ENCODE data around the gene KRTAP9-2.
"Not testable (repeated sequence)": the region's sequence is repeated elsewhere in the genome, so short reads cannot be mapped to it uniquely, and the experiment has no call there.

KRTAP9-2 gene, protein sequence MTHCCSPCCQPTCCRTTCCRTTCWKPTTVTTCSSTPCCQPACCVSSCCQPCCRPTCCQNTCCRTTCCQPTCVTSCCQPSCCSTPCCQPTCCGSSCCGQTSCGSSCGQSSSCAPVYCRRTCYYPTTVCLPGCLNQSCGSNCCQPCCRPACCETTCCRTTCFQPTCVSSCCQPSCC

DNA sequence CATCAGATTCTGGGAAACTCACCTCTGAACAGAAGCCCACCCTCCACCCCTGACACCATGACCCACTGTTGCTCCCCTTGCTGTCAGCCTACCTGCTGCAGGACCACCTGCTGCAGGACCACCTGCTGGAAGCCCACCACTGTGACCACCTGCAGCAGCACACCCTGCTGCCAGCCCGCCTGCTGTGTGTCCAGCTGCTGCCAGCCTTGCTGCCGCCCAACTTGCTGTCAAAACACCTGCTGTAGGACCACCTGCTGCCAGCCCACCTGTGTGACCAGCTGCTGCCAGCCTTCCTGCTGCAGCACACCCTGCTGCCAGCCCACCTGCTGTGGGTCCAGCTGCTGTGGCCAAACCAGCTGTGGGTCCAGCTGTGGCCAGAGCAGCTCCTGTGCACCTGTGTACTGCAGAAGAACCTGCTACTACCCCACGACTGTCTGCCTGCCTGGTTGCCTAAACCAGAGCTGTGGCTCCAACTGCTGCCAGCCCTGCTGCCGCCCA is at the start of gene KRTAP9-2:
Gene KRTAP9-2, plus strand, starts transcription at position 51 of the 498 bp plus-strand sequence. Its CDS starts 7 bp downstream, at position 58.
- not testable (repeated sequence) for H3K9me3 ChIP-seq; H3K27ac ChIP-seq; H3K36me3 ChIP-seq; H3K4me1 ChIP-seq (ENCODE audit: control insufficient read depth in 1 of 2, insufficient read depth in 1 of 2, low read depth in 1 of 2, low read length in 1 of 2); H3K4me3 ChIP-seq (ENCODE audit: low read depth in 1 of 2, low read length in 1 of 2)
- H3K27me3 ChIP-seq: peaks cover 25% of the 10 kb centered on the region

DNA sequence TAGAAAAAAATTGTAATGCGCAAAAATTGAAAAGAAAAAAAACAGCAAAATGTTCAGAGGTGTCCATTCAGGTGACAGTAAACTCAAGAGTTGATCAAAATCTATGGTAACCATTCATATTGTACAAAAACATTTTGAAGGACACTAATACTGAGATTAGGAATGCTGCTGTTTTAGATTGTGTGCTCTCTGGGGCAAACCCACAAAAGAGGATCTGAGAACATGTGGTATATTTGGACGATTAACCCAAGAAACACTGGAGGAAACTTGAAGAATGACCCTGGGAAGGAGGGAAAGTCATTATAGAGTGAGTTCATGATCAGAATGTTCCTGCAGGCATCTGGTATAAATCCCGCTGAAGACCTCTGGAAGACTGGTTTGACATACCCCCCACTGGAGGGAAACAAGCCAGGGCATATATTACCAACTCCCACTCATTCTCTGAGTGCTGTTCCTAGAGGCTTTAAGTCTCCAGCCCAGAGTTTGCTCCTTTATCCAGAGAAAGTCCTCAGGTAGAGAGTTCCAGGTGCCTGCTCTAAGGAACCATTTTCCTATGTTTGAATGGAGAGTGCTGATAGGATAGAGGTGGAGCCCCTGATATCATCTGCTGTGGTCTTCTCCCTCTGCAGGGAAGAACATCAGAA is 49.6 kb upstream of the KRTAP9-2 start:
- Histone ChIP-seq H3K36me3 (no peaks in the 10 kb centered on the region), H3K4me3 (ENCODE audit: low read depth in 1 of 2, low read length in 1 of 2) (no peak overlapping the region), H3K27ac (no peak overlapping the region), H3K27me3 (peaks cover 5% of the 10 kb centered on the region), H3K4me1 (ENCODE audit: control insufficient read depth in 1 of 2, insufficient read depth in 1 of 2, low read depth in 1 of 2, low read length in 1 of 2) (no peaks in the 10 kb centered on the region), H3K9me3 (no peaks in the 10 kb centered on the region)
- TF ChIP-seq, protein P1, sequence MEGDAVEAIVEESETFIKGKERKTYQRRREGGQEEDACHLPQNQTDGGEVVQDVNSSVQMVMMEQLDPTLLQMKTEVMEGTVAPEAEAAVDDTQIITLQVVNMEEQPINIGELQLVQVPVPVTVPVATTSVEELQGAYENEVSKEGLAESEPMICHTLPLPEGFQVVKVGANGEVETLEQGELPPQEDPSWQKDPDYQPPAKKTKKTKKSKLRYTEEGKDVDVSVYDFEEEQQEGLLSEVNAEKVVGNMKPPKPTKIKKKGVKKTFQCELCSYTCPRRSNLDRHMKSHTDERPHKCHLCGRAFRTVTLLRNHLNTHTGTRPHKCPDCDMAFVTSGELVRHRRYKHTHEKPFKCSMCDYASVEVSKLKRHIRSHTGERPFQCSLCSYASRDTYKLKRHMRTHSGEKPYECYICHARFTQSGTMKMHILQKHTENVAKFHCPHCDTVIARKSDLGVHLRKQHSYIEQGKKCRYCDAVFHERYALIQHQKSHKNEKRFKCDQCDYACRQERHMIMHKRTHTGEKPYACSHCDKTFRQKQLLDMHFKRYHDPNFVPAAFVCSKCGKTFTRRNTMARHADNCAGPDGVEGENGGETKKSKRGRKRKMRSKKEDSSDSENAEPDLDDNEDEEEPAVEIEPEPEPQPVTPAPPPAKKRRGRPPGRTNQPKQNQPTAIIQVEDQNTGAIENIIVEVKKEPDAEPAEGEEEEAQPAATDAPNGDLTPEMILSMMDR (IDR thresholded peaks at IDR 0.05): no peak

DNA sequence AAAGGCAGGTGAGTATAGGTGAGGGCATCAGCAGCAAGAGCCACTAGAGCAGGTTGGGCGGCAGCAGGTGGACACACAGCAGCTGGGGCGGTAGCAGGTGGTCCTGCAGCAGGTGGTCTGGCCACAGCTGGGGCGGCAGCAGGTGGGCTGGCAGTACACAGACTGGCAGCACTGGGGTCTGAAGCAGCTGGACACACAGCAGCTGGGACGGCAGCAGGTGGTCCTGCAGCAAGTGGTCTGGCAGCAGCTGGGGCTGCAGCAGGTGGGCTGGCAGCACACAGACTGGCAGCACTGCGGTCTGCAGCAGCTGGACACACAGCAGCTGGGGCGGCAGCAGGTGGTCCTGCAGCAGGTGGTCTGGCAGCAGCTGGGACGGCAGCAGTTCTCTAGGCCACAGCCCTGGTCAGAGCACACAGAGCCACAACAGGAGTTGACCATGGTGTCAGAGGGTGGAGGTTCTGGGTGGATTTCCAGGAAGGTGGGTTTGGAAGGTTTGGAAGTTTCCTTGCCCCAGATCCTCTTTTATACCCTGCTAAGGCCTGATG is 48.6 kb upstream of the KRTAP9-2 start, which contains the start of gene KRTAP4-2:
Gene KRTAP4-2, minus strand, starts transcription at position 495 of the 545 bp plus-strand sequence. Its CDS starts 57 bp downstream, at position 438.
- Histone ChIP-seq H3K27me3 (peaks cover 5% of the 10 kb centered on the region), H3K9me3 (no peaks in the 10 kb centered on the region), H3K27ac (no peak within 1 kb of the TSS), H3K36me3 (no peaks in the 10 kb centered on the region), H3K4me3 (ENCODE audit: low read depth in 1 of 2, low read length in 1 of 2) (no peak within 1 kb of the TSS), H3K4me1 (ENCODE audit: control insufficient read depth in 1 of 2, insufficient read depth in 1 of 2, low read depth in 1 of 2, low read length in 1 of 2) (no peaks in the 10 kb centered on the region)
- TF ChIP-seq, protein P1 (IDR thresholded peaks at IDR 0.05): no peak

DNA sequence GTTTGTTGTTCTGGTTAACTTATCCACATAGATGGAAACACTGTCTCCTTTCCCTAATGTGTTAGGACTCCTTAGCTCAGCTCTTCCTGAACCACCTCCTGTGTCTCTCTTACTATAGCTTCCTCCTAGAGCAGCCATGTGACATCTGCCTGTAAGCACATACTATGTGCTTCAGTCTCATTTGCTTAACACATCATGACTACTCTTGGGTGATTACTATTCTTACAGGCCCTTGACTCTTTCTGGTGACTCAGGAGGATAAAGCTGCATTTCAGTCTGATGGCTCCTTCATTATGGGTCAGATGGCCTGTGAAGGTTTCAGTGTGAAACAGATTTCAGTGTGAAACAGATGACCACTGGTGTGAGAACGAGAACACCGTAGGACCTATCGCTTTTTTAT is 48.1 kb upstream of the KRTAP9-2 start:
- Histone ChIP-seq H3K27me3 (peaks cover 4% of the 10 kb centered on the region), H3K4me3 (ENCODE audit: low read depth in 1 of 2, low read length in 1 of 2) (no peak overlapping the region), H3K4me1 (ENCODE audit: control insufficient read depth in 1 of 2, insufficient read depth in 1 of 2, low read depth in 1 of 2, low read length in 1 of 2) (no peaks in the 10 kb centered on the region), H3K27ac (no peak overlapping the region), H3K9me3 (no peaks in the 10 kb centered on the region), H3K36me3 (no peaks in the 10 kb centered on the region)
- TF ChIP-seq, protein P1 (IDR thresholded peaks at IDR 0.05): no peak

DNA sequence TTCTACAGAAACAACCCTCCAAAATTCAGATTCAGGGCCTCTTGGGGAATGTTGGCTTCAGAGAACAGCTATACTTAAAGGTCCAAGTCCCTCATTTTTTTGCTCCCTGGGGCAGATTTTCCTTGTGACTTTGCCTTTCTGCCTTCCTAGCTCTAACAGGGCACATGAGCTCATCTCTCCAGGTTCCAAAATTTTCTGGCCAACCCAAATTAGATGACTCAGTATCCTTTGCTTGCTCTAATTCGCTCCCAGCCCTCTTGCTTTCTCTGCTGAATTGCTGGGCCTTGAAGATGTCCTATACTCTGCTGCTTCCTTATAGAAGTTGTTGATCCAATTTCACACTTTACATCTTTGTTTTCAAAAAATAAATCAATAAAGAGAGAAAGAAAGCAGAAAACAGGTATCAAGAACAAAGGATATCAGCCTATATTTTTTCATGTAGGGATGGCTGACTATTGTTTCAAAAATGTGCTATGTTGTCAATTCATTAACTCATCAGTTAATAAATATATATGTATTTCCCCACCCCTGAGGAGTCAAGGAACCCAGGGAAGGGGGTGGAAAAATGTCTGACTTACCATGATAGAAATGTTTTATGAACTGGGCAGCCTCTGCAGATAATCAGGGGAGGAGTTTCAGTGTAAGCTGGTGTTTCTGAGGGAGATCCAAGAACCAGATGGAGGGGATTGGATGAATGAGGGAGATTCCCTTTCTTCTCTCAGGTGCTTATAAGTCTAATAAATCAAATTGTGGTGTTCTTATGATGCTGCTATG is 47.4 kb upstream of the KRTAP9-2 start:
- no peak overlapping the region for H3K27ac ChIP-seq

More for the DNA sequence above, 47.4 kb upstream of the KRTAP9-2 start:
- Histone ChIP-seq H3K9me3 (no peaks in the 10 kb centered on the region), H3K36me3 (no peaks in the 10 kb centered on the region), H3K4me1 (ENCODE audit: control insufficient read depth in 1 of 2, insufficient read depth in 1 of 2, low read depth in 1 of 2, low read length in 1 of 2) (no peaks in the 10 kb centered on the region), H3K4me3 (ENCODE audit: low read depth in 1 of 2, low read length in 1 of 2) (no peak overlapping the region), H3K27me3 (no peaks in the 10 kb centered on the region)
- TF ChIP-seq, protein P1 (IDR thresholded peaks at IDR 0.05): no peak
